ENCODE data around the gene ACACA.

Gene ACACA

DNA sequence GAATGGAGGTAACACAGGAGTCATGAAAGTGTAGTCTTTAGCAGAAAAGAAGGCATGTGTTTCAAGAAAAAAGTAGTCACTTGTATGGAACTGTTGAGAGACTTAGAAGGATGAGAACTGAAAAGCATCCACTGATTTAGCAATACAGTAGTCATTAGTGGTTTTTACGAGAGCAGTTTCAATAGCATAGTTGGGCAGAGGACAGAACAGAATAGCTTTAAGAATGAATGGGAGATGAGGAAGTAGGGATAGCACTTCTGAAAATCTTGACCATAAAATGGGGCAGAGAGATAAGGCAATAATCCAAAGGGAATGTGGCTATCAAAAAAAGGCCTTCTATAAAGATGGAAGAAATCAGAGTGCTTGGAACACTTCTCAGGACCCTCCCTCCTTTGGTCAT lies 95.7 kb downstream of the ACACA start:
- no peak for DNase-seq (ENCODE audit: extremely low read depth, insufficient read length)
- TF ChIP-seq, protein P1, sequence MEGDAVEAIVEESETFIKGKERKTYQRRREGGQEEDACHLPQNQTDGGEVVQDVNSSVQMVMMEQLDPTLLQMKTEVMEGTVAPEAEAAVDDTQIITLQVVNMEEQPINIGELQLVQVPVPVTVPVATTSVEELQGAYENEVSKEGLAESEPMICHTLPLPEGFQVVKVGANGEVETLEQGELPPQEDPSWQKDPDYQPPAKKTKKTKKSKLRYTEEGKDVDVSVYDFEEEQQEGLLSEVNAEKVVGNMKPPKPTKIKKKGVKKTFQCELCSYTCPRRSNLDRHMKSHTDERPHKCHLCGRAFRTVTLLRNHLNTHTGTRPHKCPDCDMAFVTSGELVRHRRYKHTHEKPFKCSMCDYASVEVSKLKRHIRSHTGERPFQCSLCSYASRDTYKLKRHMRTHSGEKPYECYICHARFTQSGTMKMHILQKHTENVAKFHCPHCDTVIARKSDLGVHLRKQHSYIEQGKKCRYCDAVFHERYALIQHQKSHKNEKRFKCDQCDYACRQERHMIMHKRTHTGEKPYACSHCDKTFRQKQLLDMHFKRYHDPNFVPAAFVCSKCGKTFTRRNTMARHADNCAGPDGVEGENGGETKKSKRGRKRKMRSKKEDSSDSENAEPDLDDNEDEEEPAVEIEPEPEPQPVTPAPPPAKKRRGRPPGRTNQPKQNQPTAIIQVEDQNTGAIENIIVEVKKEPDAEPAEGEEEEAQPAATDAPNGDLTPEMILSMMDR (IDR thresholded peaks at IDR 0.05; ENCODE audit: insufficient read depth, low read length, poor library complexity, severe bottlenecking), result no peak
- no peaks in the 10 kb centered on the region for H3K27me3 ChIP-seq (replicated peaks; ENCODE audit: control insufficient read depth, insufficient read depth, low read length)
- no peak overlapping the region for H3K4me3 ChIP-seq (replicated peaks; ENCODE audit: low read depth, low read length)
- H3K36me3 ChIP-seq (ENCODE audit: control insufficient read depth, insufficient read depth, low read length), result no peaks in the 10 kb centered on the region

DNA sequence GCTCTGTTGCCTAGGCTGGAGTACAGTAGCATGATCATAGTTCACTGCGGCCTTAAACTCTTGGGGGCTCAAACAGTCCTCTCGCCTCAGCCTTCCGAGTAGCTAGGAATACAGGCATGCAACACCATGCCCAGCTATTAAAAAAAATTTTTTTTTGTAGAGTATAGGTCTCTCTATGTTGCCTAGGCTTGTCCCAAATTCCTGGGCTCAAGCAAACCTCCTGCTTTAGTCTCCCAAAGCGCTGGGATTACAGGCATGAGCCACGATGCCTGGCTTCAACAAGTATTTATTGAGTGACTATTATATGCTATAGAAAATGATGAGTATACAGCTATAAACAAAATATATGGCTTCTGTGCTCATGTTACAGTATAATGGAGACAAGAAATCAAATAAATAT lies 97.6 kb downstream of the ACACA start:
- Histone ChIP-seq H3K36me3 (ENCODE audit: control insufficient read depth, insufficient read depth, low read length) (no peaks in the 10 kb centered on the region), H3K27me3 (replicated peaks; ENCODE audit: control insufficient read depth, insufficient read depth, low read length) (no peaks in the 10 kb centered on the region), H3K4me3 (replicated peaks; ENCODE audit: low read depth, low read length) (no peak overlapping the region)
- DNase-seq (ENCODE audit: extremely low read depth, insufficient read length), result no peak
- TF ChIP-seq, protein P1 (IDR thresholded peaks at IDR 0.05; ENCODE audit: insufficient read depth, low read length, poor library complexity, severe bottlenecking), result no peak

DNA sequence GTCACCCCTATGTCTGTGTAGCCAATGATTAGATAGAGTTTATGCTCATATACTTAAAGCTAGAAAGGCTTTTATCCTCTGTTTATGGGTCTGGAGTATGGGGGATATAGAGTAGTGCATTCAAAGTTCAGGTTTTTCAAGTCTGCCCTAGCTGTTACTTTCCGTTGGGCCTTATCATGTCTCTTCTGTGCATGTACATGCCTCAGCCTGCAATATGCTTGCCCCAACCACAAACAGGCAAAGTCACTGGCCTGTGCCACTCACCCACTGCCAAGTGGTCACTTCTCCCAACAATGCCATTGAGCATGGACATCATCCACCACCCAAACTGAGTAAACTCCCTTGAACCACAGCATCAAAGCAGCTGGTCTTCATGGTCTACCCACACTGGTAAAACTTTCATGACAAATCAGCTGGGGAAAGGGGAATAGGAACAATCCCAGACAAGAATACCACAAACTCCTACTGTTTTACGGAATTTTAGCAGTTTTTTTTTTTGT lies 101.2 kb downstream of the ACACA start:
- no peaks in the 10 kb centered on the region for H3K27me3 ChIP-seq (replicated peaks; ENCODE audit: control insufficient read depth, insufficient read depth, low read length)
- DNase-seq (ENCODE audit: extremely low read depth, insufficient read length), result no peak
- no peaks in the 10 kb centered on the region; the same call in 1 of the 2 replicates for H3K36me3 ChIP-seq (ENCODE audit: control insufficient read depth, insufficient read depth, low read length)
- TF ChIP-seq, protein P1 (IDR thresholded peaks at IDR 0.05; ENCODE audit: insufficient read depth, low read length, poor library complexity, severe bottlenecking), result no peak
- H3K4me3 ChIP-seq (replicated peaks; ENCODE audit: low read depth, low read length), result no peak overlapping the region

DNA sequence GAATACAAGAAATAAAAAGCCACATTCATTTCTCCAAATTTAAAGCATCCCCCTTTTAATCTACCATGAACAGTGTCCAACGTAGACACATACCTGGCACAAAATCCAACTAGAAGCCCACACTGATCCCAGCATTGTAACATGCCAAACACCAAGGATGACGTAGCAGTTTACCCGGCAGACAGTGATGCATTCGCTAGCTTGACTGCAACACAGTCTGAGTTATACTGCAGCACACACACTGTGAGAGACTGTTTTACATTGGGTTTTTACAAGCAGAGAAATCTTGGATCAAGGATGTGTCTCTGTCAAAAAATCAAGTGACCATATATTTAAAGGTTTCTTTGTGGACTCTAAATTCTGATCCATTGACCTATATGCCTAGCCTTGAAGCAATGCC lies 105.3 kb downstream of the ACACA start:
- TF ChIP-seq, protein P1 (IDR thresholded peaks at IDR 0.05; ENCODE audit: insufficient read depth, low read length, poor library complexity, severe bottlenecking), result no peak
- Histone ChIP-seq H3K4me3 (replicated peaks; ENCODE audit: low read depth, low read length) (no peak overlapping the region), H3K27me3 (replicated peaks; ENCODE audit: control insufficient read depth, insufficient read depth, low read length) (no peaks in the 10 kb centered on the region), H3K36me3 (ENCODE audit: control insufficient read depth, insufficient read depth, low read length) (no peaks in the 10 kb centered on the region; the same call in 1 of the 2 replicates)
- DNase-seq (ENCODE audit: extremely low read depth, insufficient read length), result no peak

DNA sequence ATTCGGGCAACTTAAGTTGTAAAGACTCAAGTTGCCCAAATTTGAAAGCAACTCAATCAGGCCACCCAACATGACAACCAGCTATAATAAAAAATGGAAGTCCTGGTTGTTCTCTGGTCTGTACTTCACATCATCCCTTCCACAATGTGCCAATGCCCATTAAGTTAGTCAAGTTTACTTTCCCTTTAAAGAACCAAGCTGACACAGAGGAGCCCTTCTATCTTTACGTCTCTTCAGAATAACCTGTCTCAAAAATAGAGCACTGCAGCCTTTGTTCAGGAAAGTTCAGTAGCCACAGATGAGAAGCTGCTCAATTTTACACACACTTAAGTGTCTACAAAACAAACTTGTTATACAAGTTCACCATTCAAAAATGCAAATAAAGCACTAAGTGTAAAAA lies 106.0 kb downstream of the ACACA start:
- H3K4me3 ChIP-seq (replicated peaks; ENCODE audit: low read depth, low read length), result no peak overlapping the region
- H3K36me3 ChIP-seq (ENCODE audit: control insufficient read depth, insufficient read depth, low read length), result no peaks in the 10 kb centered on the region; the same call in 1 of the 2 replicates
- DNase-seq (ENCODE audit: extremely low read depth, insufficient read length), result no peak
- H3K27me3 ChIP-seq (replicated peaks; ENCODE audit: control insufficient read depth, insufficient read depth, low read length), result no peaks in the 10 kb centered on the region
- TF ChIP-seq, protein P1 (IDR thresholded peaks at IDR 0.05; ENCODE audit: insufficient read depth, low read length, poor library complexity, severe bottlenecking), result no peak

All from GM06990 (cell line).